GM12874 (cell line): ENCODE measurements around the gene UFC1.

ENCODE experiments used
- CTCF ChIP-seq: IDR thresholded peaks from 2 replicates; pipeline ENCODE4 v1.5.1; 2011; ENCODE audit warnings: low read depth, mild to moderate bottlenecking, control low read depth, low read length, moderate library complexity; ENCODE audit not compliant: insufficient read depth

The UFC1 gene

GRCh38 chr1:161196521-161197451 lies 43.0 kb downstream of the UFC1 start:
- TF ChIP-seq CTCF, result no peak

GRCh38 chr1:161197560-161198193 lies 43.9 kb downstream of the UFC1 start:
- no peak for TF ChIP-seq CTCF

DNA sequence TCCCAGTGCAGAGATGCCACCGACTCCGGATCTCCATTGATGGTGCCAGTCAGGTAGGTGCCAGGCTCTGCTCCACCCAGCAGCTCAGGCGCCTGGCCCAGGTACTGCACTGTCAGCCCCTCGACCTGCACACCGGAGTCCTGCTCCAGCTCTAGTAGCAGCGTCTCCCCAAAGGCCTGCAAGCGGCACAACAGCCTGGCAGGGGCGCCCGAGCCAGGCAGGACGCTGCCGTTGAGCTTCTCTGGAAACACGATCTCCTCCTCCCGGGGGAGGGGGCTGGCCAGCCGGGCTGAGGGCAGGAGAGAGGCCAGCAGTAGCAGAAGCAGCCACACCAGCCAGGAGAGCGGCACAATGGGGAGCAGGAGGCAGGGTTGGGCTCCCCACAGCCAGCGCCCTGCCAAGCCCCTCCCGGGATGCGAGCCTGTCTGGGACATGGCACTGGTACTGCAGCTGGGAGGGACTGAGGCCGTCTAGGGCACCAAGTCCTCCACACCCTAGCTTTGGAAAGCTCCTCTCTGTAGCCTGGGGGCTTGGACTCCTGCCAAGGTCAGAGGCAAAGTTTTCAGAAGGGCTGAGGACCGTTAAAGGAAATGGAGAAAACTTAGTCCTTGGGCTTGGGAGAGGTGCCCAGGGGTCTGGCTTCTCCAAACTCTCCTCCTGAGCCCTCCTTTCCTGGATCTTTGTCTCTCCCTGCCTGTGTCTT lies 44.6 kb downstream of the UFC1 start:
- no peak for TF ChIP-seq CTCF

- no peak for TF ChIP-seq CTCF
Measured at GRCh38 chr1:161198897-161199431, 45.2 kb downstream of the UFC1 start, which contains the start of gene ADAMTS4. Gene ADAMTS4, minus strand, starts transcription at chr1:161199054. Its CDS starts 427 bp downstream, at chr1:161198627.

DNA sequence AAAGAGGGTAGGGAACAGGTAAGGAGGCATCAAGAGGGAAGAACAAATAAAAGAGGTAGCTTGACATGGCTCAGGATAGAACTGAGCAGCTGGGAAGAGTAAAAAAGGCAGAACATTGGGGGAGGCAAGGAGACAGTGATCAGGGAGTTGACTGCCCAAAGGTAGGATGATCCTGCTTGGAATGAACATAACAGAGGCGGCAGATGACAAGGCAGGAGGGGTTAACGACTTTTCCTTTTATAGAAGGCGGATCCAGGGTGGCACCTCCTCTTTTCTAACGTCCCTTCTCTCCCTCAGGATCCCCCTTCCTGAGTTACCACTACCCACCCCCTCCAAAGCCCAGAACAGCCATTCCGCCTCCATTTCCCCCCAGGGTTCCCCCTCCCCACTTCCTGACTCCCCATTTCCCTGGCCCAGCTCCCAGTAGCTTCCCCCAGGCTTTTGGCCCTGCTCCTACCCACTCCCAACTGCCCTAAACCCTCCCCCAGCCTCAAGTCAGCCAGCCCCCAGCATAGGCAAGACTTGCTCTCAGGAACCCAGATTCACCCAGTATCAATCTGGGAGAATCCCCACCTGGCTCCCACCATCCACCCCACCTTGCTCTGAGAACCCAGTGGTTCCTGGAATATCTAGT lies 45.8 kb downstream of the UFC1 start:
- TF ChIP-seq CTCF, result no peak

- TF ChIP-seq CTCF, result no peak
Measured at GRCh38 chr1:161200421-161200991, 46.7 kb downstream of the UFC1 start.
